GM21825 (cell line): ENCODE data around the gene EEFSEC.

Experiments used
- ATAC-seq: cut with Tn5 transposase; IDR thresholded peaks from one replicate; pipeline ENCODE4 v1.9.1; 2021; ENCODE audit warnings: mild to moderate bottlenecking, moderate library complexity; ENCODE audit not compliant: unreplicated experiment

EEFSEC gene

GRCh38 chr3:128180436-128180835 is 27.2 kb downstream of the EEFSEC start:
- ATAC-seq: no peak

GRCh38 chr3:128180913-128181312 is 27.6 kb downstream of the EEFSEC start:
- no peak for ATAC-seq

GRCh38 chr3:128182656-128183055 is 29.4 kb downstream of the EEFSEC start:
- ATAC-seq: no peak

GRCh38 chr3:128185630-128186447 is 32.6 kb downstream of the EEFSEC start:
- no peak for ATAC-seq

GRCh38 chr3:128187495-128187894 is 34.2 kb downstream of the EEFSEC start:
- ATAC-seq: no peak

- no peak for ATAC-seq
Measured at GRCh38 chr3:128188326-128188725, 35.0 kb downstream of the EEFSEC start.

GRCh38 chr3:128188956-128189355 is 35.7 kb downstream of the EEFSEC start:
- ATAC-seq: no peak

GRCh38 chr3:128190501-128190900 is 37.2 kb downstream of the EEFSEC start:
- no peak for ATAC-seq

GRCh38 chr3:128192131-128192530 is 38.9 kb downstream of the EEFSEC start:
- ATAC-seq: no peak

- no peak for ATAC-seq
Measured at GRCh38 chr3:128193168-128193567, 39.9 kb downstream of the EEFSEC start.

GRCh38 chr3:128194843-128195242 is 41.6 kb downstream of the EEFSEC start:
- ATAC-seq: no peak

- no peak for ATAC-seq
Measured at GRCh38 chr3:128195369-128195768, 42.1 kb downstream of the EEFSEC start.

- ATAC-seq: no peak
Measured at GRCh38 chr3:128195802-128196201, 42.5 kb downstream of the EEFSEC start.

GRCh38 chr3:128196647-128197046 is 43.4 kb downstream of the EEFSEC start:
- ATAC-seq: no peak

- ATAC-seq: no peak
Measured at GRCh38 chr3:128197855-128198254, 44.6 kb downstream of the EEFSEC start.

- ATAC-seq: no peak
Measured at GRCh38 chr3:128198313-128198712, 45.0 kb downstream of the EEFSEC start.

GRCh38 chr3:128199110-128199509 is 45.8 kb downstream of the EEFSEC start:
- no peak for ATAC-seq

- no peak for ATAC-seq
Measured at GRCh38 chr3:128201158-128201755, 48.0 kb downstream of the EEFSEC start.

GRCh38 chr3:128203169-128203568 is 49.9 kb downstream of the EEFSEC start:
- ATAC-seq: no peak

- no peak for ATAC-seq
Measured at GRCh38 chr3:128205558-128206145, 52.4 kb downstream of the EEFSEC start.

GRCh38 chr3:128207951-128208350 is 54.7 kb downstream of the EEFSEC start:
- ATAC-seq: no peak

- ATAC-seq: no peak
Measured at GRCh38 chr3:128210711-128211110, 57.4 kb downstream of the EEFSEC start.
